Sigmoid colon (tissue), 4 donors: Measurements from ENCODE around the gene DNAH14.

Experiments
- EP300 ChIP-seq, 4 donors: sonication (generic); formaldehyde crosslinking; IDR thresholded peaks; one replicate each; pipeline ENCODE4 v1.6.1; 2017; ENCODE audit warnings: antibody characterized with exemption in 4 of 4
- POLR2A ChIP-seq, 2 donors: fragments of 450-650 bp; IDR thresholded peaks; one replicate each; pipeline ENCODE4 v1.6.1; 2016; ENCODE audit warnings: antibody characterized with exemption in 2 of 2, mild to moderate bottlenecking in 2 of 2, moderate library complexity in 2 of 2
- TF ChIP-seq, protein P1 (sequence below), 4 experiments: fragments of 450-650 bp in 3 of 4; fragments of 200-600 bp in 1 of 4; IDR thresholded peaks; one replicate each; pipeline ENCODE4 v1.5.1; 2016 to 2019; ENCODE audit warnings: antibody characterized with exemption in 4 of 4, mild to moderate bottlenecking in 3 of 4, moderate library complexity in 2 of 4

- TF ChIP-seq, protein P1, sequence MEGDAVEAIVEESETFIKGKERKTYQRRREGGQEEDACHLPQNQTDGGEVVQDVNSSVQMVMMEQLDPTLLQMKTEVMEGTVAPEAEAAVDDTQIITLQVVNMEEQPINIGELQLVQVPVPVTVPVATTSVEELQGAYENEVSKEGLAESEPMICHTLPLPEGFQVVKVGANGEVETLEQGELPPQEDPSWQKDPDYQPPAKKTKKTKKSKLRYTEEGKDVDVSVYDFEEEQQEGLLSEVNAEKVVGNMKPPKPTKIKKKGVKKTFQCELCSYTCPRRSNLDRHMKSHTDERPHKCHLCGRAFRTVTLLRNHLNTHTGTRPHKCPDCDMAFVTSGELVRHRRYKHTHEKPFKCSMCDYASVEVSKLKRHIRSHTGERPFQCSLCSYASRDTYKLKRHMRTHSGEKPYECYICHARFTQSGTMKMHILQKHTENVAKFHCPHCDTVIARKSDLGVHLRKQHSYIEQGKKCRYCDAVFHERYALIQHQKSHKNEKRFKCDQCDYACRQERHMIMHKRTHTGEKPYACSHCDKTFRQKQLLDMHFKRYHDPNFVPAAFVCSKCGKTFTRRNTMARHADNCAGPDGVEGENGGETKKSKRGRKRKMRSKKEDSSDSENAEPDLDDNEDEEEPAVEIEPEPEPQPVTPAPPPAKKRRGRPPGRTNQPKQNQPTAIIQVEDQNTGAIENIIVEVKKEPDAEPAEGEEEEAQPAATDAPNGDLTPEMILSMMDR (IDR thresholded peaks at IDR 0.05), result no peak
- TF ChIP-seq POLR2A (IDR thresholded peaks at IDR 0.05) (no peak), EP300 (IDR thresholded peaks at IDR 0.05) (no peak)
Observed at GRCh38 chr1:225290244-225290643, 360.8 kb downstream of the DNAH14 start.
